ENCODE results near the gene EPAS1. TPM values are rescaled to one million over a fixed set of nuclear protein-coding genes. Genes with fewer than 3 reads are reported as not detected.
A peak's percentile ranks its signal among the peaks of the same experiment; 100 is the strongest.

Gene EPAS1
- total and polyA plus RNA-seq, 4 donors = 26.2 to 193 (median 61.1) TPM

DNA sequence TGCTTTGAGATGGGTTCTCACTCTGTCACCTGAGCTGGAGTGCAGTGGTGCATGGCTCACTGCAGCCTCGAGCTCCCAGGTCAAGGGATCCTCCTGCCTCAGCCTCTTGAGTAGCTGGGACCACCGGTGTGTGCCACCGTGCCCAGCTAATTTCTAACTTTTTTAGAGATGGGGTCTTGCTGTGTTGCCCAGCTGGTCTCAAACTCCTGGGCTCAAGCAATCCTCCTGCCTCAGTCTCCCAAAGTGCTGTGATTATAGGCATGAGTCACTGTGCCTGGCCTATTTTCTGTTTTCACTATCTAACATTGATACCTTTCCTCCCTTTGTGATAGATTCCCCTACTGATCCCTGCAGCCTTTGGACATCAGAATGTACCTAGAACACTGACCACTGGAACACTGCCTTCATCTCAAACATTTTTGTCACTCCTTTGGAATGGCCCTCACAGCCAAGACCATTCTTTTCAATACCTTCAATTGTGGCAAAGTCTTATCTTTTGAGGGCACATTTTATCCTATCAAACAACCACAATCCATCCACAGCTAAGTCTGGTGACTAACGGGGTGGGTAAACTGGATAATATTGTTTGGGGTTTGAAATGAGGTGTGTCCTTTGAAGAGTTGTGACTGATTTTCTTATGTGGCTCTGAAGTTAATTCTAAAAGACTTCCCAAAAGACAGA lies 43.7 kb downstream of the EPAS1 start:
- H3K4me1 ChIP-seq (ENCODE audit: control insufficient read depth in 4 of 4, insufficient read depth in 4 of 4, low read length in 3 of 4) = peaks cover 16 to 68% (median 50%) of the 10 kb centered on the region in 4 donors
- no peaks in the 10 kb centered on the region for H3K36me3 ChIP-seq (ENCODE audit: control insufficient read depth in 4 of 4, insufficient read depth in 3 of 4, low read depth in 1 of 4, low read length in 3 of 4)
- peak overlapping the region; percentile 40 to 62 for H3K27ac ChIP-seq (ENCODE audit: low read depth in 1 of 2, low read length in 2 of 2)
- TF ChIP-seq TAF1 (conservative IDR thresholded peaks at IDR 0.05) (no peak), YY1 (IDR thresholded peaks at IDR 0.05) (no peak), HNF4G (IDR thresholded peaks at IDR 0.05) (no peak), FOXA1 (IDR thresholded peaks at IDR 0.05) (no peak), GABPA (IDR thresholded peaks at IDR 0.05 in 1 of 2, conservative IDR thresholded peaks at IDR 0.05 in 1 of 2) (no peak), NR2F2 (IDR thresholded peaks at IDR 0.05) (no peak), HNF4A (conservative IDR thresholded peaks at IDR 0.05) (no peak), JUND (IDR thresholded peaks at IDR 0.05) (no peak)
- TF ChIP-seq, protein P1, sequence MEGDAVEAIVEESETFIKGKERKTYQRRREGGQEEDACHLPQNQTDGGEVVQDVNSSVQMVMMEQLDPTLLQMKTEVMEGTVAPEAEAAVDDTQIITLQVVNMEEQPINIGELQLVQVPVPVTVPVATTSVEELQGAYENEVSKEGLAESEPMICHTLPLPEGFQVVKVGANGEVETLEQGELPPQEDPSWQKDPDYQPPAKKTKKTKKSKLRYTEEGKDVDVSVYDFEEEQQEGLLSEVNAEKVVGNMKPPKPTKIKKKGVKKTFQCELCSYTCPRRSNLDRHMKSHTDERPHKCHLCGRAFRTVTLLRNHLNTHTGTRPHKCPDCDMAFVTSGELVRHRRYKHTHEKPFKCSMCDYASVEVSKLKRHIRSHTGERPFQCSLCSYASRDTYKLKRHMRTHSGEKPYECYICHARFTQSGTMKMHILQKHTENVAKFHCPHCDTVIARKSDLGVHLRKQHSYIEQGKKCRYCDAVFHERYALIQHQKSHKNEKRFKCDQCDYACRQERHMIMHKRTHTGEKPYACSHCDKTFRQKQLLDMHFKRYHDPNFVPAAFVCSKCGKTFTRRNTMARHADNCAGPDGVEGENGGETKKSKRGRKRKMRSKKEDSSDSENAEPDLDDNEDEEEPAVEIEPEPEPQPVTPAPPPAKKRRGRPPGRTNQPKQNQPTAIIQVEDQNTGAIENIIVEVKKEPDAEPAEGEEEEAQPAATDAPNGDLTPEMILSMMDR (IDR thresholded peaks at IDR 0.05; ENCODE audit: low read depth, low read length, missing input control) = no peak
- H3K27me3 ChIP-seq (ENCODE audit: control insufficient read depth in 4 of 4, insufficient read depth in 4 of 4, low read length in 3 of 4) = no peaks in the 10 kb centered on the region
- H3K4me3 ChIP-seq (ENCODE audit: low read depth in 1 of 3, low read length in 3 of 3) = no peak overlapping the region
- 89% methylated on average over 4 of the region's 4 CpGs for WGBS
- H3K9me3 ChIP-seq (ENCODE audit: control insufficient read depth in 4 of 4, low read length in 3 of 4) = no peaks in the 10 kb centered on the region
- DNase-seq (ENCODE audit: low spot score) = no peak
- no peak overlapping the region for H3K9ac ChIP-seq (ENCODE audit: low read depth in 1 of 2, low read length in 2 of 2)

DNA sequence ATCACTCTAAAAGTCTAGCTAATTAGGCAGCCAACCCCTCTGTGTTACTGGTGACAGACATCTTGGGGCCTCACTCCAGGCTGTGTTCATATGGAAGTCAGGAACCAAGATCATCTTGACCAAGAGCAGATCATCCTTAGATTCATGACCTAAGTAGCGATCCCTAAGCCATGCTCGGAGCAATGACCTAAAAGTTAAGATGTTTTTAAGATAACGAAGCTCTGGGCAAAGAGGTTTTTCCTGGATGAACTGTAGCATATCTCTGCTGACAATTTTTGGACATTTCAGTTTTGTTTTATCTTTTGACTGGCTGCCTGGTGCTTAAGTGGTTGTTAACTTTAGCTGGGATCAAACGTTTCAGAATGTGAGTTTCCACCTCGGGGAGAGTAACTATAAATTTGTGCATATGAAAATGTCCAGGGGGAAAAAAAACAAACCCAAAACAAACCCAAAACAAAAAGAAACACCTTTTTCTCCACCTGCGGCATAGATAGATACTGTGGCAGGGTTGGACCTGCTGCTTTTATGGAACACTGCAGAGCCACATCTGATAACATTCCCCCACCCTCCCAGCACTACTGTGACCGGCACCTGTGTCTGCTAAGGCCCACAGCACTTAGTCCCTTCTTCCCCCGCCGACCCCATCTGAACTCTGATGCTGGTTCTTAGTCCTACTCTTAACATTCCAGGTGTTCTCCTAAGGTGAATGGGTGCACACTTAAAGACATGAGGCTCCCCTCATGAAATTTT lies 45.5 kb downstream of the EPAS1 start:
- no peaks in the 10 kb centered on the region for H3K27me3 ChIP-seq (ENCODE audit: control insufficient read depth in 4 of 4, insufficient read depth in 4 of 4, low read length in 3 of 4)
- H3K27ac ChIP-seq (ENCODE audit: low read depth in 1 of 2, low read length in 2 of 2) = peak overlapping the region; percentile 1 to 8
- H3K9me3 ChIP-seq (ENCODE audit: control insufficient read depth in 4 of 4, low read length in 3 of 4) = no peaks in the 10 kb centered on the region
- 72% methylated on average over 9 of the region's 9 CpGs for WGBS
- TF ChIP-seq, protein P2, sequence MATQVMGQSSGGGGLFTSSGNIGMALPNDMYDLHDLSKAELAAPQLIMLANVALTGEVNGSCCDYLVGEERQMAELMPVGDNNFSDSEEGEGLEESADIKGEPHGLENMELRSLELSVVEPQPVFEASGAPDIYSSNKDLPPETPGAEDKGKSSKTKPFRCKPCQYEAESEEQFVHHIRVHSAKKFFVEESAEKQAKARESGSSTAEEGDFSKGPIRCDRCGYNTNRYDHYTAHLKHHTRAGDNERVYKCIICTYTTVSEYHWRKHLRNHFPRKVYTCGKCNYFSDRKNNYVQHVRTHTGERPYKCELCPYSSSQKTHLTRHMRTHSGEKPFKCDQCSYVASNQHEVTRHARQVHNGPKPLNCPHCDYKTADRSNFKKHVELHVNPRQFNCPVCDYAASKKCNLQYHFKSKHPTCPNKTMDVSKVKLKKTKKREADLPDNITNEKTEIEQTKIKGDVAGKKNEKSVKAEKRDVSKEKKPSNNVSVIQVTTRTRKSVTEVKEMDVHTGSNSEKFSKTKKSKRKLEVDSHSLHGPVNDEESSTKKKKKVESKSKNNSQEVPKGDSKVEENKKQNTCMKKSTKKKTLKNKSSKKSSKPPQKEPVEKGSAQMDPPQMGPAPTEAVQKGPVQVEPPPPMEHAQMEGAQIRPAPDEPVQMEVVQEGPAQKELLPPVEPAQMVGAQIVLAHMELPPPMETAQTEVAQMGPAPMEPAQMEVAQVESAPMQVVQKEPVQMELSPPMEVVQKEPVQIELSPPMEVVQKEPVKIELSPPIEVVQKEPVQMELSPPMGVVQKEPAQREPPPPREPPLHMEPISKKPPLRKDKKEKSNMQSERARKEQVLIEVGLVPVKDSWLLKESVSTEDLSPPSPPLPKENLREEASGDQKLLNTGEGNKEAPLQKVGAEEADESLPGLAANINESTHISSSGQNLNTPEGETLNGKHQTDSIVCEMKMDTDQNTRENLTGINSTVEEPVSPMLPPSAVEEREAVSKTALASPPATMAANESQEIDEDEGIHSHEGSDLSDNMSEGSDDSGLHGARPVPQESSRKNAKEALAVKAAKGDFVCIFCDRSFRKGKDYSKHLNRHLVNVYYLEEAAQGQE (IDR thresholded peaks at IDR 0.05) = no peak
- TF ChIP-seq HNF4G (IDR thresholded peaks at IDR 0.05) (no peak), TAF1 (conservative IDR thresholded peaks at IDR 0.05) (no peak), RAD21 (IDR thresholded peaks at IDR 0.05) (no peak)
- TF ChIP-seq, protein P1 (IDR thresholded peaks at IDR 0.05; ENCODE audit: low read depth, low read length, missing input control) = no peak
- peaks cover 3 to 13% (median 7%) of the 10 kb centered on the region in 4 donors for H3K36me3 ChIP-seq (ENCODE audit: control insufficient read depth in 4 of 4, insufficient read depth in 3 of 4, low read depth in 1 of 4, low read length in 3 of 4)
- no peak overlapping the region for H3K4me3 ChIP-seq (ENCODE audit: low read depth in 1 of 3, low read length in 3 of 3)
- no peak overlapping the region for H3K9ac ChIP-seq (ENCODE audit: low read depth in 1 of 2, low read length in 2 of 2)
- DNase-seq (ENCODE audit: low spot score) = no peak
- H3K4me1 ChIP-seq (ENCODE audit: control insufficient read depth in 4 of 4, insufficient read depth in 4 of 4, low read length in 3 of 4) = peaks cover 13 to 62% (median 41%) of the 10 kb centered on the region in 4 donors

Data from liver (tissue), 9 donors.